Activated CD4-positive, alpha-beta T cell treated with anti-CD3 and anti-CD28 coated beads for 1 hour (primary cell): ENCODE measurements around the gene FAM13B.
"Not testable (repeated sequence)": the region's sequence is repeated elsewhere in the genome, so short reads cannot be mapped to it uniquely, and the experiment has no call there.

Experiments
- DNase-seq: peaks from one replicate; pipeline ENCODE4 v3.0.0-alpha.2; 2020

Gene FAM13B

DNA sequence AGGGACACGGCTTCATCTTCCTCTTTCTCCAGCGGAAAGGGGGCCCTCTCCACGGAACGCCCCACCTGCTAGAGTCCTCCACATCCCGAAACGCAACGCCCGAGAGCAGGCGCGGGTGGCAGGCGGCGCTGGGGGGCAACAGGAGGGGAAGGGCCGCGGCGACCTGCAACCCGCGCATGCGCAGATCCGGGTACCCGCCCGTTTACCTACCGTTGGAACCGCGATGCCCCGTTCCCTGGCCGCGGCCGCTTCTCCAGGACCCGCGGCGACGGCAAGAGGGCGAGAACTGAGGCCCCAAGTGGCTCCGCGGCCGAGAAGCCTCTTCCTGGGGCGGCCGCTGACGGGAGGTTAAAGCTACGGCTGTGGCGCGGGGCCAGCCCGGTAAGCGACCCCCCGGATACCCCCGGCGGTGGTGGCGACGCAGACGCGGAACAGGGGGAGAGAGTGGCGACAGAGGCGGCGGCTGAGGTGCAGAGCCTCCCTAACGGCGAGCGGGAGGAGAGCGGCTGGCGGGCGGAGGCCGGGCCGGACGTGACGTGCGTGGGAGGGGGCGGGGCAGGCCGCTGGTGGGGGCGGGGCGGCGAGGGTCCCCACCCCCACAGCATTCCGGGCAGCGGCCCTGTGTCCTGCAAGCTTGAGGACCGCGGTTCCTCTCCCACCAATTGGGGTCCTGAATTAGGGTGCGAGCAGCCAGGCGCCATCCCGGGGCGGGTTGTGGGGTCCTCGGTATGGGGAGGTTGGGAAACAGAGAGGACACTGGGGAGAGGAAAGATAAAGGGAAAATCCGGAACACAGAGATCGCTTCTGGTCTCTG is at the start of gene FAM13B:
FAM13B (minus strand) TSS at position 508 of the 814 bp plus-strand sequence. CDS start 13,968 bp downstream, outside the sequence.
- DNase-seq, result peak; percentile 70

DNA sequence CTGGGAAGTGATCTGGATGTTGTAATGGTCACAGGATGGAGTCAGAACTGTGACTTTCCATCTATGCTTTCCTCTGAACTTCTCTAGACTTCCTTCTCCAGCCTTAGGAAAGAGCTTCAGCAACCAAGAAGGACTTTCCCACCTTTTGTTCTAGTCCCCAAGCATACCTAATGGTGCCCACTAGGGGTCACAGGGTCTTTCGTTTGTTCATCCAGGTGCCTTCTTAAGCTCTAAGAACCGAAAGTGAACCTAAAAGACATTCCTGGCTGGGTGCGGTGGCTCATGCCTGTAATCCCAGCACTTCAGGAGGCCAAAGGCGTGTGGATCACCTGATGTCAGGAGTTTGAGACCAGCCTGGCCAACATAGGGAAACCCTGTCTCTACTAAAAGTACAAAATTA is 49.2 kb upstream of the FAM13B start:
- no peak for DNase-seq

DNA sequence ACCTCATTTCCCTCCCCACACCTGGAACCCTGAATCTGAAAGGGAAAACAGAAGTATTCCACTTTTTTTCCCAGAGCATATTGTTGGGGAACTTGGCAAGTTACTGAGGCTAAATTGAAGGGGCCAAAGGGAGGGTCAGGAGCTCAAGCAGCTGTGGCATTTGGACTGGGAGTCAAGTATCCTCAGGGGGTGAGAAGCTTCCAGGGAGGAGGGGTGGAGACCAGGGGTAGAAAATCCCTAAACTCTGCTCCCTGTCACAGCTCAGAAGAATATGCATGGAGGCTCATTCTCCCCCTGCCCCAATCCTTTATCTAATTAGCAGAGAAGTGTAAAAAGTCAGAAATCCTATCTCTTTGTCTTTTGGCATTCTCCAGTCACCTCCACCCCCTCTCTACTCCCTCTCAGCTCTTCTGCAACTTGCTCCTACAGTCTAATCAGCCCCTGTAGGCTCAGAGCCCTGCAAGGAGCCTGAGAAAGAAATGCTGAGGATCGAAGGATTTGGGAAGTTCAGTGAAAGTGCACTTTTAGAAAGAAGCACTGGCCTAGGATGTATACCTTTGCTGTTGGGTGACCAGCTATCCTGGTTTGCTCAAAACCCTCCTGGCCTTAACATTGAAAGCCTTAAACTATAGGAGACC is 45.2 kb upstream of the FAM13B start:
- no peak for DNase-seq

DNA sequence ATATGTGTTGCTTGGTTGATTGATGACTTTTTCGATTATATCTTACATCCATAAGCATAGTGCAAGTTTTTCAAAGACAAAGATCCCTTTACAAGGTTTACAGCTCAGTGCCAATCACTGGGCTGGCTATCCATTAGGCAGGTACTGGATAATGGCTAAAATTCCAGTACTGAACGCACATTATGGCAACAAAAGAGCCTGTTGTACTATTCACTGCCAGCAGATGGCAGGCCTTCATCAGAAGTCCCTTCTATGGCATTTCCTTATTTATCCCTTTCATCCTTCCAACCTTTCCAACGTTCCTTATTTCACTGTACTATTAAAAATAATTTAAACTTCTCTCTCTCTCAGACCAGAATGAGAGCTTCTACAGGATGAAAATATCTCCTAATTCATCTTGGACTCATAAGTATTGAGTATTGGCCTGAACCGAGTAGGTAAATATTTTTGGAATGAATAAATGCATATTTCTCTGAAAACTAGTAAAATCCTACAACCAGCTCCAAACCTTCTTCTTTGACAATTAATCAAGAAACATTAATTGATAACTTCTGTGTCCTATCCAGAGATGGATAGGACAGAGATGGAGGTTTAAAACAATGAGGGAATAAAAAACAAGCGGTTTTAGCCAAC is 44.3 kb upstream of the FAM13B start:
- DNase-seq, result peak; percentile 25

DNA sequence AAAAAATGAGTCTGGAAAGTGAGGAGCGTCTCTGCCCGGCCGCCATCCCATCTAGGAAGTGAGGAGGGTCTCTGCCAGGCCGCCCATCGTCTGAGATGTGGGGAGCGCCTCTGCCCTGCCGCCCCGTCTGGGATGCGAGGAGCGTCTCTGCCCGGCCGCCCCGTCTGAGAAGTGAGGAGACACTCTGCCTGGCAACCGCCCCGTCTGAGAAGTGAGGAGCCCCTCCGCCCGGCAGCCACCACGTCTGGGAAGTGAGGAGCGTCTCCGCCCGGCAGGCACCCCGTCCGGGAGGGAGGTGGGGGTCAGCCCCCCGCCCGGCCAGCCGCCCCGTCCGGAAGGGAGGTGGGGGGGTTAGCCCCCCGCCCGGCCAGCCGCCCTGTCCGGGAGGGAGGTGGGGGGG is 37.1 kb upstream of the FAM13B start:
- not testable (repeated sequence) for DNase-seq

DNA sequence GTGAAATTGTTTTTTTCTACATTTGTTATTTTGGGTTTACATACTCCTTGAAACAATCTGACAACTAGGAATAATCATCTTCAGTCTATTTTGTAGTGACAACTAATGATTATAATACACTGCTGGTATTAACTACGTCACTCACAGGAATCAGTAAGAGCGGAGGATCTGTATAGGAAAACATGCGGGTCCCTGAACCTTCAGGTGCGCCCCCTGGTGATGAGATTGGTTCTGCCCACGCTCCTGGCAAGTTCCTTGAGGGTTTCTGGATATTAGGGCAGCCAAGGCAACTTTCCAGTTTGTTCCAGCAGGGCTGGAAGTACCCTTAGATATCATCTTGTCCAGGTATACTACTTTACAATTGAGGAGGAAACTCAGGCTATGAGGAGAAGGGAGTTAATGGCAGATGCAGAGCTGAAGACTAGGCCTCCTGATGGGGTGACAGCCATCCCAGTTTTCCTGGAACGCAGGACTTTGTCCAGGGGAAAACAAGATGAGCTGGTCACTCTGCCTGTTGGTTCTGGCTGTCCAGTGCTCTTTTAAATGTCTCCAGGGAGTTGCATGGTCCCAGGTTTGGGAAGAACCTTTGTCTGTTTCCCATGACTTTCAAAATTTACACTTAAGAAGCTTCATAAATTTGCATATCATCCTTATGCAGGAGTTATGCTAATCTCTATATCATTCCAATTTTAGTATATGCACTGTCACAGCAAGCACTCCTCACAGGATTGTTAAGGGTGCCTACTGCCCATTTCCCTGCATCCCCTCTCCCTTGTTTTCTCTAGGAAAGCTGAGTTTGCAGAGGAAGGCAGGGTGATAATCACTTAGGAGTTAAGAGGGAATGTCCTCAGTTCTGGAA is 36.1 kb upstream of the FAM13B start:
- peak; percentile 57 for DNase-seq

DNA sequence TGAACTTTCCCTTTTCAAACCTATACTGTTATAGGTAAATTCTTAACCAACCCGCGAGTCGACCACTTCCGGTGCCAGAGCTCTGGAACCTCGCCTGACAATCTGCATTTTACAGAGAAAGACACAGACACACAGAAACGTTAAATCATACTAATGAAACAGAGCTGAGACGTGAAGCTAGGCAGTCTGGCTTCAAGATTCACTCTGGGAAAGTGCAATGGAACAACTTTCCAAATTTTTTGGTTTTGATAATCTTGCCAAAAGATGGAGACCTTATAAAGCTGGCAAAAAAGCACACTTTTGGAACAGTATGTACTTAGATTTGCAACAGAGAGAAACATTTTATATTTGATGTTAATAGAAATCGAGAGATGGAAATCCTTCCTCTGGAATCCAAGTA is 35.1 kb upstream of the FAM13B start:
- no peak for DNase-seq

DNA sequence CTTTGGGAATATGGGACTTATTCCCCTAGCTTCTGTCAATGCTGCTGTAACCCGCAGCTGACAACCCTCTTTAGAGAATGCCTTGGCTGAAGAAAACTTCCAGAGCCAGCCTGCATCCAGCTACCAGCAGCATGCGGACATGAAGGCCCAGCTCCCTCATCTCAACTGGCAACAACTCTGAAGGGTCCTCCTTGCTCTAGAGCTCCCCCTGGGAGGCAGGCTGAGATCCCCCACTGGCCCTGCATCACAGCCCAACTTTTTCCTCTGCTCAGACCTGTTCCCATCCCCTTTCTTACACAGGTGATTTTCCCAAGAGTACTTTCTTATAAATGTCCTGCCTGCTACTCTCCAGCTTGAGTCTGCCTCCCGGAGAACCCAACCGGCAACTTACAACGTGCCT is 32.2 kb upstream of the FAM13B start:
- DNase-seq, result no peak

DNA sequence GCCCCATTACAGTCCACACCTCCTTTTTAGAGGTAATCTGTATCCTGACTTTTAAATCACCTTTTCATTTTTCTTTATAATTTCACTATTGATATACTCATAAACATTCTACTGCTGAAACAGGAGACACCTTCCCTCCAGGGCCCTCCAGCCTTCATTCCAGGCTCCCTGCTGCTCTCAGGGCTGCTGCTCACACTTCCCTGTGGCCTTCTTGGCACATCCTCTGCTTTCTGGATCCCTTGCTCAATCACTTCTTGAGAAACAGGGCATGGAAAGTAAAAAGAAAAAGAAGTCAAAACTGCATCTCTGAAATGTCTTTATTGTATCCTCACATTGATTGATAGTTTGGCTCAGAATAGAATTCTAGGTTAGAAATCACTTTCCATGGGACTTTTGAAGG is 31.6 kb upstream of the FAM13B start:
- no peak for DNase-seq

DNA sequence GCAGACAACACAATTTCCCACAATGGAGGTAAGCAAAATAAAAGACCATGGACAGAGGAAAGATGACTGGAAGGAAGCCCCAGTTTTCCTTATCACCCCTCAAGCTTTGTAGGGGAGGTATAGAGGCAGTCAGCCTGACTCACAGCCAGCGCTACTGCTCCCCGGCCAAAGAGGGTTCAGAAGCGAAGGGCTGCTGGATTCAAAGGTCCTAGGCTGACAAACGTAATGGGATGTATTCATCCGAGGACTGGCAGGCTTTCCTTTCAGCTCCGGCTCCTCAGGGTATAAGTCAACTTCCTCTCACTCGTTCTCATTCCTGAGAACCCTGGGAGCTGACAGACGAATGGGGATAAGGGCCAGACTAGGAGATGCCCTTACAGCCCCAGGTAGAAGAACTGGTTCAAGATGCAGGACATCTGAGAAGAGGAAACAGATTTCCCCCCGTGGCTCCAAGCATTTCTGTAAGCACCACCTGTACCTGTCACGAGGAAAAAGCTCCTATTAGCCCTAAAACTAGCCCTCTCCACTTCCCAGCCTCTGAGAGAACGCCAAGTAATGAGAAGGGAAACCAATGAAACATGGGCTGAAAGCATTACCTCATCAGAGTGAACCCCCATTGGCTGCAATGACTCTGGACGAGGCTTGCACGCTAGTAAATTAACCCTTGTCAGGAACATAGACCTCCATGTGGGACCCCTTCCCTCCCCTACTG is 22.1 kb upstream of the FAM13B start:
- no peak for DNase-seq

DNA sequence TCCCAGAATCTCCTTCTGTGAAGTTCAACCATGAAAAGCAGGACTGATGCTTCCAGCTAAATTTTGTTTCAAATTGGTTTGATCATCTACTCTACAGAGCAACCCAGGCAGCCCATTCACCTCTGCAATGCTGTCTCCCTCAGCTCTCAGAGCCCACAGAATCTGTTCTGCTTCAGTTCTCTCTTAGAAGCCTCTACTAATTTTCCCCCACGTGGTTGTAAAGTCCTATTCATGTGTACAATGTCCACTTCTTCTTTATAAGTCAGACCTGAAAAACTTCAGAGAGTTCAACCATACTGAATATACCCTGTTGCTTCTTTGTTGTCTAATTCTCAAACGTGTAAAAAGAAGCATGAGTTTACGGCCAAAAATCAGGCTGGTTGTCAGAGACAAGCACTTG is 21.3 kb upstream of the FAM13B start:
- DNase-seq, result no peak

DNA sequence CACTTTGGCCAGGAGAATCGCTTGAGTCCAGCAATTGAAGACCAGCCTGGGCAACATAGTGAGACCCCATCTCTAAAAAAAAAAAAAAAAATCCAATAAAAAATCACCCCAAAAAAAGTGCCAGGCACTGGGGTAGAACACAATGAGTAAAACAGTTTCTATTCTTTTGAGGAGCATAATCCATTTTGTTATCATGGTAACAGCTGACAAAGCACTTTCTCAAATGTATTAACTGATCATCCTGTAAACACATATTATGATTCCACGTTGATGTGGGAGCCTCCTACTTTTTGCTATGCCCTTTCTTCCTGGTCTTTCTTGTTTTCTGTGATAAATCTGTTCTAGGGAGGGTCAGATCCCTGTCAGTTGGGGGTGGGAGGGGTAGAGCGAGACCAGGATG is 20.7 kb upstream of the FAM13B start:
- DNase-seq, result no peak

DNA sequence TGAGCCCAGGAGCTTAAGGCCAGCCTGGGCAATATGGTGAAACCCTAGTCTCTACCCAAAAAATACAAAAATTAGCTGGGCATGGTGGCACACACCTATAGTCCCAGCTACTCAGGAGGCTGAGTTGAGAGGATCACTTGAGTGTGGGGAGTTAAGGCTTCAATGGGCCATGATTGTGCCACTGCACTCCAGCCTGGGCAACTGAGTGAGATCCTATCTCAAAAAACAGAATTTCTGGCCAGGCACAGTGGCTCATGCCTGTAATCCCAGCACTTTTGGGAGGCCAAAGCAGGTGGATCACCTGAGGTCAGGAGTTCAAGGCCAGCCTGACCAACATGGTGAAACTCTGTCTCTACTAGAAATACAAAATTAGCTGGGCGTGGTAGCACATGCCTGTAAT is 19.8 kb upstream of the FAM13B start:
- DNase-seq, result not testable (repeated sequence)

DNA sequence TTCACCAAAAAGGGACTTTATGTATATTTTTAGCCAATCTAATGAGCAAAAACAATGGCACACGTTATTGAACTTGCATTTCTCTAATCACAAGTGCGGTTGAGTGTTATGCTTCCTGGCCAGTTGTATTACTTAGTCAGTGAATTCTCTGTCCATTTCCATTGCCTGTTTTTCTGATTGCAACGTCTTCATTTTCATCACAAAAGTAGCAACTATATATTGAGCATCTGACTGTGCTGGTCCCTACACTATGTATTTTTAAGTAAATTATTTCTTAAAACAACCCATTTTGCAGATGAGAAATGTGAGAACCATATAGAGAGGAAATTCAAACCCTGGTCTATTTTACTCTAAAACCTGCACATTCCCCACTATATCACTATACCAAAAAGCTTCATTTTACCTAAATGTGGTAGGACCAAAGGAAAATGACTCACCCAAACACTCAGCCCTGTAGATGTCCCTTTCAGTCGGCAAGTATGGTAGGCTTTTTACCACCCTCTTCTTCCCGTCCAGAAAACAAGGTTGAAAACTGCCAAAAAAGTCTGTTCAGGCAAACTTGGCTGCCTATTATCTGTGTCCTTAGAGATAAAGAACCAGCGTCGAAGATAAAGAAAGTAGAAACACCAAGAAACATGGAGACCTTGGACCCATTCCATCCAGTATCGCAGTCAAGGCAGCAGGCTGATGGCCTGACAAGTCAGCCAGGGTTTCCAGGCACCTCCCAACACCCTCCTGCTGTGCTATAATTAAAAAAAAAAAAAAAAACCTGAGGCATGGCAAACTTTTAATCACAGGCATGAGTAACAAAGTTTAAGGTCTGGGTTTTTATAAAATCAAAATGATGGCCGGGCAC is 18.8 kb upstream of the FAM13B start:
- DNase-seq, result no peak

DNA sequence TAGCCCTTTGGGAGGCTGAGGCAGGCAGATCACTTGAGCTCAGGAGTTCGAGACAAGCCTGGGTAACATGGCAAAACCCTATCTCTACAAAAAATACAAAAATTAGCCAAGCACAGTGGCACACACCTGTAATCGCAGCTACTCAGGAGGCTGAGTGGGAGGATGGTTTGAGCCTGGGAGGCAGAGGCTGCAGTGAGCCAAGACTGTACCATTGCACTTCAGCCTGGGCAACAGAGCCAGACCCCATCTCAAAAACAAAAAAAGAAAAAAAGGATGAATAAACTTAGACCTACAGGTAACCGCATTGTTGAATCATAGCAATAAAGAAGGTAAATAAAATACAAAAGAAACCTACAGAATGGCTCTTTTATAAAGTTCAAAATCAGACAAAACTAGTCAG is 12.4 kb upstream of the FAM13B start:
- not testable (repeated sequence) for DNase-seq

DNA sequence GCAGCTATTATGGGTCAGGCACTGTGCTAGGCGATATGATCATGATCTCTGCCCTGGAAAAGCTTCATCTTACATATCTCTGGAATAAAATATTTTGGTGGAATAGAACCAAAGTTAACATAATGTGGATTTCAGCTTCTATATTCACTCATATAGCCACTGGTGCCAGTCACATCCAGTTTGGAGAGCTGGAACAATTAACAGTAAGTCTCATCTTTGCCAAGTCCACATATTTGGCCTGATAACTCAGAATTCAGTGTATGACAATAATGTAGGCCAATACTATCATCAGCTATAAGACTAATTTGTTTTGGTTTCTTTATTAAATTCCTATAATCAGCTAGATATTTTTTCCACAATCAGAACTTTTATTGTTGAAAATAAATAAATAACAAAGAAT is 5.9 kb upstream of the FAM13B start:
- DNase-seq, result no peak

DNA sequence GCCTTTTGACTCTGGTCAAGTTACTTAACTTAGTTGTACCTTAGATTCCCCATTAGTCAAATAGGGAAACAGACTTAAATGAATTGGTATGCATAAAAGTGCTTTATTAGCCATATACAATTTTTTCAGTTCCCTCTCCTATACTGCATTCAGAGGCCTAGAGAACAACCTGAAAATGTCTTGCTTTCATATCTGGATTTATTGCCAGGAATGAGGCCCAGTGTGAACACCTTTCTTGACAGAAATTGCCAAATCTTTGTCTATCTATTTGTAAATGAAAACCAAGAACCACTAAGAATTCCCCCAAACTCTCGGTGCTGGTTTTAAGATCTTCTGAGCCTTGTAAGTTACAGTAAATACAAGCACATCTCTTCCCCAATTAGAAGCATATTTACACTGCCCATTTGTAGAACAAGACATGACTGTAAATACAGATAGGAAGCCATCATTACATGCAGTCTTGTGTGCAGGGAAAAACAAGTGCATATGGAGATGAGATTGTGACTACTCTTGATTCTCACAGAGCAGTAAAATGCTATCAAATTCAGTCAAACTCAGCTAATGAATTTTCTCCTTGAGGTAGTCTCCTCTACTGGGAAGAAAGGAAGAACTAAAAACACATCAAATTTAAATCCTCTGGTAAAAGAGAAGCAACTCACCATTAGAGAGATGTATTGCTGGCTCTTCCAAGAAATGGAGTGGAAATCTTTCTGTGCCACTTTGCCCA is 5.2 kb upstream of the FAM13B start:
- no peak for DNase-seq

DNA sequence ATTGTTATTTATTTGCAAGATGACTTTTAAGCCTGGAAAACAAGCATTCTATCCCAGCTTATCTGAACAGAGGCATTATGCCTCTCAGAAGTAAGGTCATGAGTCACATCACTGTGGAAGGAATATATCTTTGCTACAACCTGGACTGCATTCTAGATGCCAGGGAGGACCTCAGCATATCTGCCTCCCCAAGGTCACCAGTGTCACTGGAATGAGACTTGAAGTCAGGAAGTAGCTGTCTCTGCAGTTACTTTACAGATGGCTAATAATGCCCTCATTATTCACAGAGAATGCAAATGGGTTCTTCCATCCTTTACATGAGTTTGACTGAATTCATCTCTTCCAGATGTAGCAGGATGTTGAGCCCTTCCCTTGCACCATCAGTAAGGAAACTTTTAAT is 4.4 kb upstream of the FAM13B start:
- no peak for DNase-seq

DNA sequence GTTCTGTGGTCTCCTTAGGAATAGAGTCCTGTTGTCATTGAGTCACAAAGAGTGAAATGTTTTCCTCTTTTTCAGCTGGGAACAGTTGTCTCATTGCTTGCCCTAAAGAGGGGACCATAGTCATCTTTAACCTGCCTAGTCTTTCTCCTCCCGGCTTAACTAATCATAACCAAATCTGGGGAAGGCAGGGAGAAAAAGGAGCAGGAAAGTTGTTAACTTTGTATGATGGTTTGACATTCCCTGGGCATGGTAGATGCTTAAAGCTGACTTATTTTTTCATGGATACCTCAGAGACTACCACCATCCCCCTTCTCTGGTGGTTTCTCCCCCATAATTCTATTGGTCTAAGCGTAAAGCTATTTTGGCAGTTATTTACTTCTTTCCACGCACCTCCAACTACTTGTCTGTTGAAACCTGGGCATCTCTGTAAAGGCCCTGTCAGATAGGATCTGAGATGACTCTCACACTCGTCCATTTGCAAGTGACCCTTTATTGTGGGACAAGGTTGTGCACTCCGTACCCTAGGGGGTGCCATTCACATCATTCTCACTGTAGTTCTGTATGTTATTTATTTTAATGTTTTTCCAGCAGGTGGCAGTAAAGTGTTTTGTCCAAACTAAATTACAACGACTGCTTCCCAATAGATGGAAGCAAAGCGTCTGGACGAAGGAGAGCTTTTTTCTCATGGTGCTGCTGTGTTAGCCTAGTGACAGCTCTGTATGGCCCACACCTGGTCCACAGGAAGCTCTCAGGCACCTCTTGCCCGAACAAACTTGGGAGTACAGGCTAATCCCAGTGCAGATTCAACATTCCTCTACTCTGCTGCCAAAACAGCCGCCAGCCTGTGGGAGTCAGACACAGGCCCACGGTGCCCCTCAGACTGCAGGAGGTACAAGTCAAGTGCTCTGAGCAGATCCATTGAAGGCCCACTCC is 3.0 kb upstream of the FAM13B start:
- peak; percentile 24 for DNase-seq

DNA sequence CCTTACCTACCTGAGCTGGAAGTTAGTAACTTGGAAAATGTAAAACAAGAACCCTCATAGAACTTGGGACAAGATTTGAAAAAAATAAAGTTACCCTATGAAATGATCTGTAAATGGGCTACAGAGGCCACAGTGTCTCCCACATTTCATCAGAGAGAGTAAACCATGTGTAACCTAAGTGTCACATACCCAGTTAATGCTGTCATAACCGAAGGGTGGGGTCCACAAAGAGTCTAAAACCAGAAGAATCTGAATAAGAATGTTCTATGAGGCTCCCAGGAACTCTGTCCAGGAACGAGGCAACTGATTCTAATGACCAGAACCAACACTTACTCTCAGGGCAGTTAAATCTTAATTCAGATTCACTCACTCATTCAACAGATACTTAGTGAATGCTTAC is 1.0 kb upstream of the FAM13B start:
- no peak for DNase-seq
